Activated T-helper 1 cell treated with anti-CD3 and anti-CD28 coated beads, Interleukin-2, amount 50 U/mL, for 16 hours (primary cell): Measurements from ENCODE around the gene AHNAK2.

Experiments
- DNase-seq, 2 donors: peaks; one replicate each; pipeline ENCODE4 v3.0.0-alpha.2; 2020; ENCODE audit warnings: low read depth in 1 of 2, low spot score in 1 of 2

The AHNAK2 gene

DNA sequence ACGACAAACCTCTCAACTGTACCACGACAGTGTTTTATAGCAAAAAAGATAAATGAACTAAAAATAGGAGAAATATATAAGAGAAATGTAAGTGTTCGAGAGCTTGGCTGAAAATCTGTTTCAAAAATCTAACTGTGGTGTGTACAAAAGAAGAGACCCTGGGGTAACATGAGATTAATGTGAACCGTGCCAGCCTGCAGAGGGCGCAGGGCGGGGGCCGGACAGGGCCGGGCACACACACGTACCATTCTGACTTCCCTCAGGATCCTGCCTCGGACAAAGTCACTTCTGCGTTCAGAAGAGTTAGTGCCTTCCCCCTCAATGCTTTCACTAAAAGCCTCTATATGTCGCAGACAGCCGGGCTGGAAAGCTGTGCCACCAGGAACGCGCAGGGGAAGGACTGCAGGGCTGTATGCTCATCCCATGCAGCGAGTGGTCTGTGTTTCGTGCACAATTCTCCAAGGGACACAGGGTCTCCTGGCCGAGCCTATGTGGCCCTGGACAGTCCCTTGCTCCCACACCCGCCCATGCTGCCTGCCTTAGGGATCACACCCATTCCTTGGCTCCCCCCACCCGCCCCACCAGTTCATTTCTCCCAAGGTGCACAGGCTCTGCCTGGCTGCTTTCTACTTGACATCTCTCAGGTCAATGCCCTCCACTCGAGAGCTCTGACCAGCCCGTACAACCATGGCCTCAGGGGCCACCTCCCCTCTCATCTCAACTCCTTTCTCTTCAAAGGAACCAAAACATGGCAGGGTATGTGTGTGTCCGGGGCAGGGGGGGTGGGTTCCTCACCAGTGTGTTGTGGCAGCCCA is 34.2 kb upstream of the AHNAK2 start:
- DNase-seq, result no peak

DNA sequence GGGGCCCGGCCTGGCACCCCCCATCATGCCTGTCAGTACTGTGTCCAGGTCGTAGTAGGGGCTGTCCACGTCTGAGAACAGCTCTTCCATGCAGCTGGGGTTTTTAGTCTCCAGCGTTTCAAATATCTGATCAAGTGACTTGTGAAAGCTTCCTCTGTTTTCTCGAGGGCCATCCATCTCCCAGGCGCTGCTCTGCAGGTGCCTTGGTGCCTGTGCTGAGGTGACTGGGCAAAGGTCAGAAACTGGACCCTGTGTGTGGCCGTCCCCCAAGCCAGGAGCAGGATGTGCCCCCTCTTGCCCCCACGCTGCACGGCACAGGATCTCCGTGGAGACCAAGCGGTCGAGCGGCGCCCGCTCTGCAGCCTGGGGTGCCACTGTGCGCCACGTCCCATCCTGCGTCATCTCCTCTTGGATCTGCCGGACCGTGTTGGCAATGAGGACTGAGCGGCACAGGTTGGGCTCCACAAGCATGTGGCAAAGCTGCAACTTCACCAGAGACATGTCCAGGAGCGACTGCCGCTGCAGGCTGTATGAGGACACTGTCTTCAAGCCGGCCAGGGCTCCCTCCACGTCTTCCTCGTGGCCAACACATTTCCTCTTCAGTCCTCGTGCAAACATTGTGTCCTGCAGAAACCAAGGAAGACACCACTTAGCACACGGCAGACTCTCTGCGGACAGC is 33.3 kb upstream of the AHNAK2 start:
- DNase-seq, result no peak

GRCh38 chr14:105010891-105011291 is 32.7 kb upstream of the AHNAK2 start:
- DNase-seq, result no peak

DNA sequence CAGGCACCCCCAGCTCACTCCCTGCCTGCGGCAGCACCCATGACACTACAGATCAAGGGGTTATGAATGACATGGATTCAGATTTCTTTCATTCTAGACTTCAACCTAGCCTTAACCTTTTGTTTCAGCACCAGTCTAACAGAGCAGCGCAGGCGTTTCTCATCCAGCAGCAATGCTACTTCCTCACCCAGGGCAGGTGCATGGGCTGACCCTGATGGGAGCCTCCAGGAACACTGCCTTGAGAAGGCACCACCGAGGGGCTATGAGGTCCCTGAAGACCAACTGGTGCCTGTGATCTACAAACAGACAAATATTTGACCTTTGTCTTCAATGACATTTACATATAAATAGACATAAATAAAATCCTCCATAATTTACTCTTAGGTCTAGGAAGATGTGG is 31.9 kb upstream of the AHNAK2 start:
- DNase-seq, result no peak

- no peak for DNase-seq
Observed at GRCh38 chr14:105007593-105008264, 29.6 kb upstream of the AHNAK2 start.

- no peak for DNase-seq
Observed at GRCh38 chr14:105006831-105007592, 28.8 kb upstream of the AHNAK2 start.

- DNase-seq, result no peak
Observed at GRCh38 chr14:105005929-105006830, 28.0 kb upstream of the AHNAK2 start.

- DNase-seq, result no peak
Observed at GRCh38 chr14:105005329-105005928, 27.3 kb upstream of the AHNAK2 start.

DNA sequence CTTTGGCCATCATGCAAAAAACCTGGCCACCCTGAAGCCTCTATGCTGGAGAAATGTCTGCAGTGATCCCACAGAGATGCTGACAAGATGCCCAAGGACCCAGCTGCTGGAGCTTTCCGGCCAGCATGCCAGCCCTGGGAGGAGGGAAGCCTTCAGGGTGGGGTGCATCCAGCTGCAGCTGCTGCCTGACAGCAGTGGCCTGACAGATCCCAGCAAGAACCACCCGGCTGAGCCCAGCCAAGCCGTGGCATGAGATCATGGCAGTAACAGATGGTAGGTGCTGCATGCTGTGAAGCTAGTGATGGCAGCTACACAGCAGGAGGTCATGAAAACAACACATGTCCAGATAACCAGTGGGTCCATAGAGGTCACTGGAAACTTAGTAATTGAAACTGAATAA is 21.2 kb upstream of the AHNAK2 start:
- no peak for DNase-seq

DNA sequence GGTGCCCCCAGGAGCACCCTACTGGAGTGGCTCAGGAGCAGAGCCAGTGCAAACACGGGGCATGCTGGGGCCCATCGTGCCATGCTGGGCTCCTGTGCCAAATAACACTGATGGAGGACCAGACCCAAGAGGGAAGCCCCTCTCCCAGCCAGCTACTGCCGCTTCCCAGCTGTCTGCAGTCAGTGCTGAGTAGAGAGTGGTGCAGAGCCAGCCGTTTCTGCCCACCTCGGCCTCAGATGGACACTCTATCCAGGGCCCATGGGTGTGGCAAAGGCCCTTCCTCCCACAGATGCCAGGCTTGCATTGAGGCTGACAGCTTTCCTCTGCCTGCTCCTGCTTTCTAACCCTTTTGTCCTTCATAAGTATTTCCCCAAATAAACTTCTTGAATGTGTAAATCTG is 20.6 kb upstream of the AHNAK2 start:
- DNase-seq, result no peak

GRCh38 chr14:104996483-104996882 is 18.3 kb upstream of the AHNAK2 start:
- no peak for DNase-seq

GRCh38 chr14:104996032-104996431 is 17.9 kb upstream of the AHNAK2 start:
- DNase-seq, result no peak

GRCh38 chr14:104994978-104995377 is 16.8 kb upstream of the AHNAK2 start:
- no peak for DNase-seq

DNA sequence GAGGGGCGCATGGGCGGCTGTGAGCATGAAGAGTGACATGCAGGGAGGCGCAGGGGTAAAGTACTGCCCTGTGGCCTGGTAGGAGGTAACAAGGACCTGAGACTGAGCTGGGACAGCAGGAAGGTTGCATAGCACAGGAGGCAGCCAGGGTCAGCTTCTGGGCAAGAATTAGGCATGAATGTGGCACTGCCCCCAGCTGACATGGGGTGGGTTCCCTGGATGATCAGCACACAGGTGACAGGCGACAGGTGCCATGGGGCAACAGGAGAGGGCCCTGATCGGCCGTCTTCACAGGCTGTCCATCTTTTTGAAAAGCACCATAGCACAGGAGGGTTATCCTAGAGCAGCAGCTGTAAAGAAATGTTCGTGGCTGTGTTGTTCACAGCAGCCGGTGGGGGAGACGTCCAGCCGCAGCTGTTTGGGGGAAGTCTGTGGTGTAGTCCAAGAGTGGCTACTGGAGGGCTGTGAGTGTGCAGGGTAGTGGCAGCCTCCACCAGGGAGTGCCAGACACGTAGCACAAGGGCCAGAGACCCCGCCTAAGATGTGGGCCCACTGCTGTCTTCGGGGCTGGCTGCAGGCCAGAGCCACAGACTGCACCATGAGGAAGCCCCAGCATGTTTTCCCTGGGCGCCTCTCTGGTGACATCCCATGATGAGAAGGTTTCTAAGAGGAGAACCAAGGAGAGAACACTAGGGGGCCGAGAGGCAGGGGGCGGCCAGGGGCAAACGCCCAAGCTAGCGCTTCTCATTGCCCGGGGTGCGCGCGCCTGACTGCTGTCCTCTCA is 15.8 kb upstream of the AHNAK2 start:
- no peak for DNase-seq

DNA sequence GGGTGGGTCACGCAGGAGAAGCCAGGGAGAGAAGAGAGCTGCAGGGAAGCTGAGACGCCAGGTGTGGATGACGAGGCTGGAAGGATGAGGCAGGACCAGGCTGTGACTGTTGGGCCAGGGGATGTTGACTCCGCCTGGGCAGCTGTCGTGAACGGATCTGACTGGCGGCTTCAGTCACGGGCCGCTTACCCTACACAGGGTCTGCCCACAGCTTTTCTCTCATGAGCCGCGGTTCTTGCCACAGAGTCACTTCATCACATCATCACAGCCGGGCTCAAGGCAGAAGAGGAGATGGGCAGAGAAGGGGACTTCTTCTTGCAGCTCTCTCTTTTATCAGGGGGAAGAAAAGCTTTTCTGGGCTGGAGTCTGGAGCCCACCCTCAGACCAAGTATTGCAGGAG is 15.1 kb upstream of the AHNAK2 start:
- no peak for DNase-seq

- no peak for DNase-seq
Observed at GRCh38 chr14:104992501-104992900, 14.3 kb upstream of the AHNAK2 start.

DNA sequence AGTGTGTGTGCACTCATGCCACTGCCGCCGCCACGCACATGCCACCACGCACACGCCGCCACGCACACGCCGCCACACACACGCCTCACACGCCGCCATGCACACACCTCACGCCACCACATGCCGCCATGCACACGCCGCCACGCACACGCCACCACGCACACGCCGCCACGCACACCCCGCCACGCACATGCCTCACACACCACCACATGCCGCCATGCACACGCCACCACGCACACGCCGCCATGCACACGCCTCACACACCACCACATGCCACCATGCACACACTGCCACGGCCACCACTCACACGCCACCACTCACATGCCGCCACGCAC is 13.7 kb upstream of the AHNAK2 start:
- no peak for DNase-seq

GRCh38 chr14:104989951-104990303 is 11.8 kb upstream of the AHNAK2 start:
- DNase-seq, result no peak

DNA sequence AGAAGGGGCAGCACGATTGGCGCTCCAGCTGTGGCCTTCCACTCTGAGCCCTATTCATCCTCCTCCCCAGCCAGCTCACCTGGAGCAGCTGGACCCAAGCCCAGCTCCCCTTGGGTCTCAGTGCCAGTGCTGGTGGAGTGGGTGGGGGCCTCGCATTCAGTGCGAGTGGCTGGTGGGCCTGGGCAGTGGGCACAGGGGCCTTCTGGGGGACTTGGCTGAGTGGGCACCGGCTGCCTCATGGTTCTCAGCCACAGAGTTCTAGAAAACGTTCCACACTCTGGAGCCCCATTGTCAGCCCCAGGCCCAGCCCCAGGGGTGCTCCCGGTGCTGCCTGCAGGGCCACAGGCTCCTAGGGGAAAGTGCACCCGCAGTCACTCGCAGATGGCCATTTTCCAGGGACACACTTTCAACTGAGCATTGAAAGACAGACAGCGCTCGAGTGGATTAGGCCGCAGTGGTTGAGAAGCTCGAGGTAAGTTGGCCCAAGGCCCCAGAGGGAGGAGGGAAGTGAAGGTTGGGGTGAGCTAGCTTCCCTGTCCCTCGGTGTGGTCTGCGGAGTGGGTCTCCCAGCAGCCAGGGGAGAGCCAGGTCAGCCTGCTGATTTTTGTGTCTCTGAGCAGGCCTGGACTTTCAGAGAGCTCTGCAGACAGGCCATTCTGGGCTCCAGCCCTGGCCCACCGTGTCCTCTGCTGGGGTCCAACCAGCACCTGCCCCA is 11.2 kb upstream of the AHNAK2 start:
- DNase-seq, result no peak
